NCI-H2196 treated with DMSO at 0.1 percent for 48 hours (cell line): Measurements from ENCODE around the gene NPAS2.

ENCODE experiments used
- DNase-seq: peaks from one replicate; lab custom pipeline; 2025; ENCODE audit not compliant: unreplicated experiment; lab: John Stamatoyannopoulos, UW

The NPAS2 gene

DNA sequence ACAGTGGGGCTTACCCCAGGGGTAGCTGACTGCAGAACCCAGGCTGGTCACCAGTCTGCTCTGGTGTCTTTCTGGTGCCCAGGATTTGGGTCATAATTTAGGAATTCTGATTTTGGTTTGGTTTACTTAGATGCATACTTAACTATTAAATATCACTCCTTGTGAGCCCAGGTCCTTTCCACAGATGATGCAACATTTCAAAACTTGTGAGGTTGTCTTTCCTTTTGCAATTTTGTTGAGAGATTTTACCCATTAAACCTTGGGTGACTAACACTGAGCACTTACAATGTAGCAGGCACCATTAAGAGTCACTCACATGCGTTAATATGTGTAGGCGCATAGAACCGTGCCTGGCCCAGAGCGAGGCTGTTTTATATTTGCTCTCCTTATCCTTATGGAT, 120.3 kb downstream of the NPAS2 start:
- DNase-seq, result no peak

- DNase-seq, result no peak
Observed at GRCh38 chr2:100940766-100941645, 121.1 kb downstream of the NPAS2 start.

DNA sequence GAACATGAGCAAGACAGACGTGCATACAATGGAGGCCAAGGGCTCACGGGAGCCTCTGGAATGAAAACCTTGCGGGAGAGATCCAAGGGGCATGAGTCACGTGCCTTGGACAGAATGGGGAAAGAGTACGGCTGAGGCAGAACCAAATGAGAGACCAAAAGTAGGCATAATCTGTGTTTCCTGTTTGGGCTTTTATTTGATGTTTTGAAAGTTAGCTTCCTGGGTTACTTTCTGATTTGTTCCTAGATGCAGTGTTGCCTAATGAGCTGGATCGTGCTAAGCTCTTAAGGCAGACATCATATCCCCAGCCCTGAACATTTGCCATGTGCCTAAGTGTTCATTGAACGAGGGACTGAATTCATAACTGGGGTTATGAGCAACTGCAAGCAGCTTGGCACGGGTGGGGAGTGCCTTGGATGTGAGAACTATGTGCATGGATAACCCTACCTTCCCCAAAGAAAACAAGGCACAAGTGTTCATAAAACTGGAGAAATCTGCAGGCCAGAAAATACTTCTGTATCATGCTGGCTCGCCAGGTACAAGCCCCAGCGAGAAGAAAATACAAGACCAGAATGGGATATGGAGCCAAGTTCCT, 121.8 kb downstream of the NPAS2 start:
- no peak for DNase-seq

DNA sequence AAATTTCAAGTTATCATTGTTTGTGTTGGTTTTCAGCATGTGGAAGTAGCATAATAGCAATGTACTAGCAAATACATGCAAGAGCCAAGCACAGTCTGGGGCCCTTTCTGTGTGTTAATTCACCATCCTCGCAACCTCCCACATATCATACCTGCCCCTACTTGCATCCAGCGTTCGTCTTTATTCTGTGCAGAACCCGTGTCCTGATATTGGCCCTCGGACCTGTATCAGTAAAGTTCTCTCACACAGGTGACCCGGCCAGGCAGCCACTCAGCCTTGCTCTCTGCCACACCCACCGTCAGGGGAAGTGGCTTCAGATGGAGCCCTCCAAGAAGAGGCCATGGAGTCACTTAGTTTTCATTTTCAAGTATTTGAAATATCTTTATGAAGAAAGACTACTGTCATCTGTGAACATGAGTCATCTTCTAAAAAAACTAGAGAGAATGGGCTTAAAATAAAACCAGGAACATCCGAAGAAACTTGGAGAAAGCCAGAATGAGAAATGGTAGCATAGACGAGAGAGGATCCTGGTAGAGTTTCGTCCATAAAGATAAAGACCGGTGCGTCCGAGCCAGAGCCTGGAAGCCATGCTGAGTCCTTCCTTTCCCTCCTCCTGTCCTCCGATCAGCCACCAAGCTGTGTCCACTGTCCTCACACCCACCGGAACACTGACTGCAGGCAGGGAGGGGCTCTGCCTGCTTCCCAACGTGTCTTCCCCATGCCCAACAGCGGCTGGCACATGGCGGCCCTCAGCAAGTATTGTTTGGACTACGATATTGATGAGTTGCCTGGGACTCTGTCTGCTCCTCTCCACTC, 124.9 kb downstream of the NPAS2 start:
- DNase-seq, result no peak

DNA sequence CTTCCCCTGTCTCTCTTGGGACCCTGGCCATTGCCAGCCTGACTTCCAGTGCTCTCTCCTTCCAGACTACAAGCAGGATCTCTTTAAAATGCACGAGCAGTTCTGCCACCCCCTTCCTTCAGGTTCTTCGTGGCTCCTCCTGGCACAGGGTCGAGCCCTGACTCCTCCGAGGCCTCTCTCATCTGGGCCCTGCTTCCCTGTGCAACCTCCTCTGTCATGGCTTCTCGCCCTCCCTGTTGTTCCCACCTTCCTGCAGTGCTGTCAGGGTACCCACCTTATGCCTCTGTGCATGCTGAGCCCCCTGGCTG, 125.4 kb downstream of the NPAS2 start:
- DNase-seq, result no peak

DNA sequence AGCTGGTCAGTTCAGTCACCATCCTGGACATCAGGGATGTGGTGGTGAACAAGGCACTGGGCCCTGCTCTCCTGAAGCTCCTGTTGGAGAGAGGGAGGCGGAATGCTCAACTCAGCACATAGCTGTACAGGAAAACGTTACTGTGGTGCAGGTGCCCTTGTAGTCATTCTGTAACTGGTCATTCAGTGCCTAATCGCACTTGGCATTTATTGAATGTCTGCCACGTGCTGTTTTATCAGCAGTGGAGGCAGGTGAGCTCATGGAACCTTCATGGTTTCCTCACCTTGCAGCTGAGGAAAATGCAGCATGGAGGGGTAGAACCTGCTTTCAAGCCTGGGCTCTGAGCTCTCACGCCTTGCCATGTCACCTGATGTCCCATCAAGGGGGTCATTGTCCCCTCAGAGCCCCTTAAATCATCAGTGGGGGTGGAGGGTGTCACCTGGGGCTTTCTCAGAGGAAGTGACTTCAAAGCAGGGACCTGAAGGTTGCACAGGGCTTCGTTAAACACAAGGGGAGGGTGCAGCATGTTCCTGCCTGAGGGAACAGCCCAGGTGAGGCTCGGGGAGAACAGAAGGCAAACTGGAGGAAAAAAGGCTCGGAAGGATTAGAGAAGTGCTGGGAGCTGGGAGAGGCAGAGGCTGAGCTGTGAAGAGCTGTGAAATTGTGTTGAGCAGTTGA, 126.1 kb downstream of the NPAS2 start:
- no peak for DNase-seq

GRCh38 chr2:100948942-100949811, 129.2 kb downstream of the NPAS2 start:
- DNase-seq, result no peak

DNA sequence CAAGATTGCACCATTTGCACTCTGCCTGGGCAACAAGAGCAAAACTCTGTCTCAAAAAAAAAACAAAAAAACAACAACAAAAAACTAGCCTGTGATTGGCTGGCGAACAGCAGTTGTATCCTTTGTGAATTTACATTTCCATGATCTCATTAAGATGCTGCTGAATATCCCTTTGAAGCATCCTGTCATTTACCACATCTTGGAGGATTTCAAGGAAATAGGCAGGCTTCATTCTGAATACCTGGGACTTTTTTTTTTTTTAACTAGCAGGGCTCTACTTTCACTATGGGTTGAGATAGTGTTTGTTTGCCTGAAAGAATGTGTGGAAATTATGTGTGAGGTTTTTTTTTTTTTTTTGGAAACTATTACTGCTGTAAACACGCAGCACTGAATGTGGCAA, 132.6 kb downstream of the NPAS2 start:
- no peak for DNase-seq

GRCh38 chr2:100953406-100954043, 133.6 kb downstream of the NPAS2 start:
- no peak for DNase-seq

- DNase-seq, result no peak
Observed at GRCh38 chr2:100954044-100954420, 134.1 kb downstream of the NPAS2 start.

- no peak for DNase-seq
Observed at GRCh38 chr2:100955226-100955625, 135.3 kb downstream of the NPAS2 start.

DNA sequence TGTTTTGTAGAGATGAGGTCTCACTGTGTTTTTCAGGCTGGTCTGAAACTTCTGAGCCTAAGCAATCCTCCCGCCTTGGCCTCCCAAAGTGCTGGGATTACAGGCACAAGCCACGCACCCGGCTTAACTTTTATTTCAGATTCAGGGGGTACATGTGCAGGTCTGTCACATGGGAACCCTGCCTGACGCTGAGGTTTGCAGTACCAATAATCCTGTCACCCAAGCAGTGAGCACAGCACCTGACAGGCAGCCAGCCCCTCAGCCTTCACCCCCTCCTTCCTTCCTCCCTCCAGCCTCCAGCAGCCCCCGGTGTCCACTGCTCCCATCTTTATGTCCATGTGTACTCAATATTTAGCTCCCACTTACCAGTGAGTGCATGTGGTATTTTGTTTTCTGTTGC, 136.1 kb downstream of the NPAS2 start:
- DNase-seq, result no peak

- DNase-seq, result no peak
Observed at GRCh38 chr2:100957996-100958653, 138.2 kb downstream of the NPAS2 start.

DNA sequence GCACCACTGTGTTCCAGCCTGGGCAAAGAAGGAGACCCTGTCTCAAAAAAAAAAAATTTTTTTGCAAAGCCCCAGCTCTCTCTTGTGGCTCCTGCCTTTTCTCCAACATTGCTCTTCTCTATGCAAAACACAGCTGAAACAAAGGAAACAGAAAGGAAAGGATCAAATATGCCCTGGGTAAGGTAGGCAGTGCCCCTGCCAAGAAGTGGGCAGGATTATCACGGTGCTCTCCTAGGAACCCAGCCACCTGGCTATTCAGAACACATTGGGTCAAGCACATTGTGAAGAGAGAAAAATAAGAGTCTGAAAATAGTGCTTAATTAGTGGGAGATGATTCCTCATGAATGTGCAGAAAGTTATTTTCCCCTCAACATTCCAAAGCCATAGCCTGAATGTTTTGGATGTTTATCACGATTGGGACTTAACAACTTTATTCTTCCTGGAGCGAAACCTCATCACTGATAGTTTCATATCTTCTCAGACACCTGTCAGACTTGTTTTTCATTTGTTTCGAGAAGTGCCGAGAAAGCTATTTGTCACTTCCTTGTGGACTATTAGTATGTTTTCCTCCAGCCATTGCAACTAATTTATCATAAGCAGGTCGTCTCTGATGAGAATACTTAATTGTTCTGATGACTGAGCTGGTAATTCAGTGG, 139.4 kb downstream of the NPAS2 start:
- DNase-seq, result no peak

GRCh38 chr2:100960688-100961087, 140.7 kb downstream of the NPAS2 start:
- DNase-seq, result no peak

GRCh38 chr2:100962366-100963025, 142.6 kb downstream of the NPAS2 start:
- no peak for DNase-seq

- DNase-seq, result no peak
Observed at GRCh38 chr2:100963026-100963375, 143.1 kb downstream of the NPAS2 start.

DNA sequence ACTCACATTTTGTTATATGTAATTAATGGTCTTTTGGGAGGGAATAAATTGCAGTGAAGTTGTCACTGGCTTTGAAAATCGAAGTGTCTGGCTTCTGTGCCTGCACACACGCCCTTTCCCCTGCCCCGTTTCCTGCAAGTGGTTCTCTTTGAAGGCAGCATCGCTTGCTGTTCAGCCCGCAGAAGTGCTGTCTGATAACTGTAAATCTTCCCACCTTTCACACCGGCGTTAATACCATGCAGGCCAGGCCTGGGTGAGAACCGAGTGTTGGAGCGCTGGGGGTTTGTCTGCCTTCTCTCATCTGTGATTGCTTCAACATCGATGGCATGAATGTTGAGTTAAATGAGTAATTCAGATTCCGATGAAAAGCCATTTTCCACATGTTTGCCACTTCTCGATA, 144.3 kb downstream of the NPAS2 start:
- DNase-seq, result no peak
